ENCODE results near the gene HMX2. TPM values are rescaled to one million over a fixed set of nuclear protein-coding genes. Genes with fewer than 3 reads are reported as not detected.

The HMX2 gene
- total RNA-seq, 4 donors from 2014 or later = not detected

- peaks cover 6 to 81% (median 70%) of the 10 kb centered on the region in 4 donors for H3K27me3 ChIP-seq
- TF ChIP-seq POLR2AphosphoS5 (IDR thresholded peaks at IDR 0.05) (no peak), POLR2A (IDR thresholded peaks at IDR 0.05; ENCODE audit: low read depth) (no peak), EP300 (IDR thresholded peaks at IDR 0.05) (no peak), CTCF (IDR thresholded peaks at IDR 0.05) (no peak)
- peaks cover 43 to 70% (median 59%) of the 10 kb centered on the region in 4 donors for H3K4me1 ChIP-seq
- 9% methylated on average over 28 of the region's 34 CpGs for WGBS
- H3K9me3 ChIP-seq = no peaks in the 10 kb centered on the region
- peak overlapping the region; percentile 40 to 56 (median 42) for H3K4me3 ChIP-seq
- H3K36me3 ChIP-seq = no peaks in the 10 kb centered on the region
- H3K27ac ChIP-seq (replicated peaks in 1 of 4) = no peak overlapping the region
- intact Hi-C loops (cut with DNase I) = loop anchor here (10.0 kb wide), 1 partner anchor 196 kb away; the partner anchor contains the start of gene C10orf88
- no peak for DNase-seq (ENCODE audit: extremely low spot score)
Measured at GRCh38 chr10:123150271-123150985, 2.5 kb downstream of the HMX2 start.

DNA sequence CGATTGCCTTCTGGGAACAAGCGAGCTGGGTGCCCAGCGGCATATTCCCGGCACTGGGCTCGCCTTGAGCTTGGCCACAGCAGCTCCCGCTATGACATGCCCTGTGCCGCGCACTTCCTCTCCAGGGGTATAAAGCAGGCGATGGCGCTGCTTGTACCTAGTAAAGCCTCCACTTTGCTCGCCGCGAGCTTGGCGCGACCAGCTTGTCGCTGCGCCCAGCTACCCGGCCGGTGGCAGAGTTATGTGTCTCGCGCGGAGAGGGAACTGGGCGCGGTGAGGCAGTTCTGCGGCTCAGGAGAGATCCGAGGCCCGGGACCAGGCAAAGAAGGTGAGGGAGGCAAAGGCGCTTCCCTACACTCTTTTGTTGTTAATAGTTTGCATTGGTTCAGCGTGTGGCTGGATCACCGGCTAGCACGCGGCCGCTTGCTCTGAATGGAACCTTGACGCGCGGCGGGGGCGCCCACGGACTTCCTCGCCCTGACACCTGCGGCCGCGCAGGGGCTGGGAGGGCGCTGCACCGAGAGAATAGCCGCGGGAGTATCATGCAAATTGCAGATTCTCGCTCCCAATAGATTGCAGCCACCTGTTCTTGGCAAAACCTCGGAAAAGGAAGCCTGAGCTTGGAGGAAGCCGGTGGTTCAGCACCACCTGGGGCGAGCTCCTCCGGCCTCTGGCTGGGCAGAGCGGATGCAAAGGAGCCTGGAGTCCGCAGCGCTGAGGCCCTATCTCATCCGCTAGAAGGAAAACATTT is 3.2 kb downstream of the HMX2 start:
- H3K4me1 ChIP-seq = peaks cover 43 to 70% (median 61%) of the 10 kb centered on the region in 4 donors
- H3K4me3 ChIP-seq = peak overlapping the region; percentile 4 to 43 (median 30)
- DNase-seq (ENCODE audit: extremely low spot score) = peak; percentile 90

DNA sequence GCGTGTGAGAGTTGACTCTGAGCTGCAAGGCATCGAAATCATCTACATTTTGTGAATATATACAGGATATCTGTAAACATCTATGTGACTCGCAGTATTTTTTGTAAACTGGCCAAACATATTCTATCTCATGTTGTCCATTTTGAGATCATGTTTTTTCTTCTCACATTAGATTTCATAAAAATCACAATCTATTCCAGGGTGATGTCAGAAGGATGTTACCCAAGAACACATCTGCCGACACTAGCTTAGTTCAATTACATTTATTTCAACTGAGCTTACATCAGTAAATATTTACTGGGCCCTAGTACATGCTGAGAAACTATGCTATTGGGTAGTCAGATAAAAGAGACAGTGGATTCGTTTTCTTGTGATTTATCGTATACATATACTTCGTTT is 3.8 kb downstream of the HMX2 start:
- 29% methylated on average over 7 of the region's 7 CpGs for WGBS
- peaks cover 6 to 68% (median 57%) of the 10 kb centered on the region in 4 donors for H3K27me3 ChIP-seq
- intact Hi-C loops (cut with DNase I) = loop anchor here (10.0 kb wide), 1 partner anchor 197 kb away; the partner anchor contains the start of gene C10orf88

More for the DNA sequence above, 3.2 kb downstream of the HMX2 start:
- Histone ChIP-seq H3K36me3 (peaks cover 0 to 1% (median under 1%) of the 10 kb centered on the region in 4 donors), H3K27ac (replicated peaks in 1 of 4) (no peak overlapping the region), H3K9me3 (no peaks in the 10 kb centered on the region), H3K27me3 (peaks cover 6 to 74% (median 62%) of the 10 kb centered on the region in 4 donors)
- WGBS = 10% methylated on average over 19 of the region's 56 CpGs
- intact Hi-C loops (cut with DNase I) = loop anchor here (10.0 kb wide), 1 partner anchor 196 kb away; the partner anchor contains the start of gene C10orf88
- TF ChIP-seq POLR2AphosphoS5 (IDR thresholded peaks at IDR 0.05) (no peak), CTCF (IDR thresholded peaks at IDR 0.05) (no peak), EP300 (IDR thresholded peaks at IDR 0.05) (no peak), POLR2A (IDR thresholded peaks at IDR 0.05; ENCODE audit: low read depth) (no peak)

More for the DNA sequence above, 3.8 kb downstream of the HMX2 start:
- peaks cover 0 to 7% (median 6%) of the 10 kb centered on the region in 4 donors for H3K36me3 ChIP-seq
- TF ChIP-seq POLR2AphosphoS5 (IDR thresholded peaks at IDR 0.05) (no peak), POLR2A (IDR thresholded peaks at IDR 0.05; ENCODE audit: low read depth) (no peak), EP300 (IDR thresholded peaks at IDR 0.05) (no peak), CTCF (IDR thresholded peaks at IDR 0.05) (no peak)
- peaks cover 40 to 69% (median 59%) of the 10 kb centered on the region in 4 donors for H3K4me1 ChIP-seq
- no peak for DNase-seq (ENCODE audit: extremely low spot score)
- no peaks in the 10 kb centered on the region for H3K9me3 ChIP-seq
- H3K4me3 ChIP-seq = no peak overlapping the region
- H3K27ac ChIP-seq (replicated peaks in 1 of 4) = no peak overlapping the region
